ENCODE results near the gene CDC5L. TPM values are rescaled to one million over a fixed set of nuclear protein-coding genes. Genes with fewer than 3 reads are reported as not detected.

Gene CDC5L
- total RNA-seq, 1 experiment from 2014 or later: 43.9 TPM

GRCh38 chr6:44339763-44340625 is 47.5 kb upstream of the CDC5L start:
- CTCF ChIA-PET: interaction anchor here (1.0 to 1.2 kb wide), 2 partner anchors 27 to 72 kb away, joined by 4 to 9 read pairs; partner anchors contain the start of gene AARS2
- intact Hi-C loops (cut with micrococcal nuclease; ENCODE audit: unreplicated experiment): loop anchor here (2.0 kb wide), 1 partner anchor 167 kb away; no protein-coding TSS in a partner anchor
- POLR2A ChIA-PET (ENCODE audit: low non-redundant PET): no interaction called here
- no peak for TF ChIP-seq EZH2 (IDR thresholded peaks at IDR 0.05; ENCODE audit: borderline replicate concordance, low read depth, low read length, poor library complexity, severe bottlenecking)
- BruUV-seq (replicated peaks): no TSS peak
- Histone ChIP-seq H3K4me3 (ENCODE audit: low read depth, low read length, poor library complexity, severe bottlenecking) (no peak overlapping the region), H3K36me3 (ENCODE audit: insufficient read depth, low read length, poor library complexity, severe bottlenecking) (no peaks in the 10 kb centered on the region), H3K9me3 (ENCODE audit: low read depth, low read length, poor library complexity, severe bottlenecking) (no peaks in the 10 kb centered on the region), H3K27me3 (replicated peaks; ENCODE audit: insufficient read depth, low read depth, low read length, poor library complexity) (peaks cover 36% of the 10 kb centered on the region), H3K27ac (ENCODE audit: low read depth, low read length, poor library complexity, severe bottlenecking) (no peak overlapping the region), H3K4me1 (ENCODE audit: insufficient read depth, low read length, poor library complexity, severe bottlenecking) (no peaks in the 10 kb centered on the region)
- DNase-seq (ENCODE audit: low spot score): no peak

GRCh38 chr6:44341095-44341890 is 46.2 kb upstream of the CDC5L start:
- DNase-seq (ENCODE audit: low spot score): no peak
- POLR2A ChIA-PET (ENCODE audit: low non-redundant PET): no interaction called here
- Histone ChIP-seq H3K27me3 (replicated peaks; ENCODE audit: insufficient read depth, low read depth, low read length, poor library complexity) (peaks cover 36% of the 10 kb centered on the region), H3K27ac (ENCODE audit: low read depth, low read length, poor library complexity, severe bottlenecking) (no peak overlapping the region), H3K36me3 (ENCODE audit: insufficient read depth, low read length, poor library complexity, severe bottlenecking) (no peaks in the 10 kb centered on the region), H3K4me1 (ENCODE audit: insufficient read depth, low read length, poor library complexity, severe bottlenecking) (no peaks in the 10 kb centered on the region), H3K9me3 (ENCODE audit: low read depth, low read length, poor library complexity, severe bottlenecking) (no peaks in the 10 kb centered on the region), H3K4me3 (ENCODE audit: low read depth, low read length, poor library complexity, severe bottlenecking) (no peak overlapping the region)
- no TSS peak for BruUV-seq (replicated peaks)
- TF ChIP-seq CTCF (conservative IDR thresholded peaks at IDR 0.05; ENCODE audit: low read depth, low read length) (no peak), EZH2 (IDR thresholded peaks at IDR 0.05; ENCODE audit: borderline replicate concordance, low read depth, low read length, poor library complexity, severe bottlenecking) (no peak)
- intact Hi-C loops (cut with micrococcal nuclease; ENCODE audit: unreplicated experiment): no loop called here
- CTCF ChIA-PET: no interaction called here

- Histone ChIP-seq H3K36me3 (ENCODE audit: insufficient read depth, low read length, poor library complexity, severe bottlenecking) (no peaks in the 10 kb centered on the region), H3K9me3 (ENCODE audit: low read depth, low read length, poor library complexity, severe bottlenecking) (no peaks in the 10 kb centered on the region), H3K27me3 (replicated peaks; ENCODE audit: insufficient read depth, low read depth, low read length, poor library complexity) (peaks cover 36% of the 10 kb centered on the region), H3K27ac (ENCODE audit: low read depth, low read length, poor library complexity, severe bottlenecking) (no peak overlapping the region), H3K4me1 (ENCODE audit: insufficient read depth, low read length, poor library complexity, severe bottlenecking) (no peaks in the 10 kb centered on the region), H3K4me3 (ENCODE audit: low read depth, low read length, poor library complexity, severe bottlenecking) (no peak overlapping the region)
- DNase-seq (ENCODE audit: low spot score): no peak
- no peak for TF ChIP-seq CTCF (conservative IDR thresholded peaks at IDR 0.05; ENCODE audit: low read depth, low read length)
- no peak for TF ChIP-seq EZH2 (IDR thresholded peaks at IDR 0.05; ENCODE audit: borderline replicate concordance, low read depth, low read length, poor library complexity, severe bottlenecking)
- ChIA-PET CTCF (no interaction called here), POLR2A (ENCODE audit: low non-redundant PET) (no interaction called here)
- BruUV-seq (replicated peaks): no TSS peak
- intact Hi-C loops (cut with micrococcal nuclease; ENCODE audit: unreplicated experiment): no loop called here
Measured at GRCh38 chr6:44342052-44342451, 45.5 kb upstream of the CDC5L start.

Measured in A673 (cell line).